ENCODE data around the gene GMDS.

GMDS gene

GRCh38 chr6:2224847-2225382 is 20.5 kb downstream of the GMDS start:
- TF ChIP-seq CTCF (IDR thresholded peaks at IDR 0.05; ENCODE audit: insufficient read depth, low read depth, low read length, missing control alignments): no peak
- no peak overlapping the region for H3K4me3 ChIP-seq (ENCODE audit: low read length)
- no peak for DNase-seq (ENCODE audit: low read depth)

- no peak for TF ChIP-seq CTCF (IDR thresholded peaks at IDR 0.05; ENCODE audit: insufficient read depth, low read depth, low read length, missing control alignments)
- DNase-seq (ENCODE audit: low read depth): peak; percentile 50
- peak overlapping the region; percentile 31 for H3K4me3 ChIP-seq (ENCODE audit: low read length)
Measured at GRCh38 chr6:2222275-2222842, 23.0 kb downstream of the GMDS start.

- DNase-seq (ENCODE audit: low read depth): no peak
- H3K4me3 ChIP-seq (ENCODE audit: low read length): peak overlapping the region; percentile 31
Measured at GRCh38 chr6:2221726-2222274, 23.6 kb downstream of the GMDS start.

GRCh38 chr6:2220154-2220553 is 25.3 kb downstream of the GMDS start:
- no peak for DNase-seq (ENCODE audit: low read depth)
- TF ChIP-seq CTCF (IDR thresholded peaks at IDR 0.05; ENCODE audit: insufficient read depth, low read depth, low read length, missing control alignments): no peak
- H3K4me3 ChIP-seq (ENCODE audit: low read length): no peak overlapping the region

More at GRCh38 chr6:2221726-2222274, 23.6 kb downstream of the GMDS start:
- no peak for TF ChIP-seq CTCF (IDR thresholded peaks at IDR 0.05; ENCODE audit: insufficient read depth, low read depth, low read length, missing control alignments)

GRCh38 chr6:2218866-2219265 is 26.5 kb downstream of the GMDS start:
- TF ChIP-seq CTCF (IDR thresholded peaks at IDR 0.05; ENCODE audit: insufficient read depth, low read depth, low read length, missing control alignments): no peak
- no peak for DNase-seq (ENCODE audit: low read depth)
- H3K4me3 ChIP-seq (ENCODE audit: low read length): no peak overlapping the region

- TF ChIP-seq CTCF (IDR thresholded peaks at IDR 0.05; ENCODE audit: insufficient read depth, low read depth, low read length, missing control alignments): no peak
Measured at GRCh38 chr6:2216794-2217383, 28.5 kb downstream of the GMDS start.

More at GRCh38 chr6:2216794-2217383, 28.5 kb downstream of the GMDS start:
- DNase-seq (ENCODE audit: low read depth): no peak
- no peak overlapping the region for H3K4me3 ChIP-seq (ENCODE audit: low read length)

Measured in epithelial cell of esophagus (primary cell).